HT-29 (cell line): ENCODE measurements around the gene KIF21B. TPM values are rescaled to one million over a fixed set of nuclear protein-coding genes. Genes with fewer than 3 reads are reported as not detected.

Source experiments
- DNase-seq: peaks from one replicate; pipeline ENCODE4 v3.0.0-alpha.2; 2015; ENCODE audit warnings: low spot score
- total RNA-seq: library from RNA; depleted of rRNA; stranded (reverse); fragments of >200 nt; shearing (Covaris generic); gene quantifications from 2 replicates; pipeline ENCODE4 v1.2.3, GENCODE V29; 2014

The KIF21B gene
- total RNA-seq, 1 experiment from 2014 or later: 4.8 TPM

- DNase-seq: no peak
Measured at GRCh38 chr1:200992382-200993048, 31.0 kb downstream of the KIF21B start.

GRCh38 chr1:200991097-200991614, 32.4 kb downstream of the KIF21B start:
- DNase-seq: no peak

GRCh38 chr1:200990114-200990513, 33.4 kb downstream of the KIF21B start:
- DNase-seq: no peak

- no peak for DNase-seq
Measured at GRCh38 chr1:200989337-200989736, 34.2 kb downstream of the KIF21B start.

GRCh38 chr1:200988693-200989092, 34.8 kb downstream of the KIF21B start:
- no peak for DNase-seq

- no peak for DNase-seq
Measured at GRCh38 chr1:200985481-200985880, 38.0 kb downstream of the KIF21B start.

GRCh38 chr1:200983035-200983561, 40.4 kb downstream of the KIF21B start:
- no peak for DNase-seq

- no peak for DNase-seq
Measured at GRCh38 chr1:200982071-200982945, 41.2 kb downstream of the KIF21B start.

- DNase-seq: no peak
Measured at GRCh38 chr1:200981278-200981677, 42.2 kb downstream of the KIF21B start.

GRCh38 chr1:200980873-200981272, 42.6 kb downstream of the KIF21B start:
- DNase-seq: no peak

GRCh38 chr1:200980452-200980772, 43.1 kb downstream of the KIF21B start:
- no peak for DNase-seq

GRCh38 chr1:200979574-200980451, 43.7 kb downstream of the KIF21B start:
- peak; percentile 53 for DNase-seq

GRCh38 chr1:200977071-200977754, 46.3 kb downstream of the KIF21B start:
- DNase-seq: no peak

GRCh38 chr1:200976634-200977033, 46.9 kb downstream of the KIF21B start:
- no peak for DNase-seq

- DNase-seq: no peak
Measured at GRCh38 chr1:200975458-200975857, 48.1 kb downstream of the KIF21B start.

- DNase-seq: no peak
Measured at GRCh38 chr1:200974711-200975110, 48.8 kb downstream of the KIF21B start.

- no peak for DNase-seq
Measured at GRCh38 chr1:200973937-200974657, 49.4 kb downstream of the KIF21B start.

- peak; percentile 78 for DNase-seq
Measured at GRCh38 chr1:200972985-200973742, 50.4 kb downstream of the KIF21B start.

- peak; percentile 70 for DNase-seq
Measured at GRCh38 chr1:200971955-200972711, 51.4 kb downstream of the KIF21B start.
